Osteoblast (primary cell): ENCODE measurements around the gene HEPHL1. TPM values are rescaled to one million over a fixed set of nuclear protein-coding genes. Genes with fewer than 3 reads are reported as not detected.

Experiments
- DNase-seq: peaks from one replicate; pipeline ENCODE4 v3.0.0; 2011; ENCODE audit warnings: low spot score, mixed read lengths; ENCODE audit not compliant: insufficient read length; ENCODE audit errors: missing footprints
- H2AFZ ChIP-seq: 2 replicates; pipeline ENCODE4 v1.6.0; 2011; ENCODE audit warnings: mild to moderate bottlenecking, low read length
- H3K27ac ChIP-seq: 2 replicates; pipeline ENCODE4 v1.5.1; 2011; ENCODE audit warnings: mild to moderate bottlenecking, low read depth, low read length, moderate library complexity
- H3K27me3 ChIP-seq: 2 replicates; pipeline ENCODE4 v1.6.0; 2012; ENCODE audit warnings: mild to moderate bottlenecking, control low read depth, inconsistent platforms, low read length, moderate library complexity; ENCODE audit not compliant: insufficient read depth
- H3K36me3 ChIP-seq: 2 replicates; pipeline ENCODE4 v1.5.1; 2011; ENCODE audit warnings: mild to moderate bottlenecking, low read length, control low read depth, moderate library complexity; ENCODE audit not compliant: insufficient read depth
- H3K4me1 ChIP-seq: 2 replicates; pipeline ENCODE4 v1.5.1; 2011; ENCODE audit warnings: mild to moderate bottlenecking, low read length, control low read depth, moderate library complexity; ENCODE audit not compliant: insufficient read depth
- H3K4me2 ChIP-seq: 2 replicates; pipeline ENCODE4 v1.6.0; 2011; ENCODE audit warnings: mild to moderate bottlenecking, low read length; ENCODE audit not compliant: insufficient read depth
- H3K4me3 ChIP-seq: fragments of 200-600 bp; sonication (generic); 3 replicates; pipeline ENCODE4 v1.5.1; 2012; ENCODE audit warnings: mild to moderate bottlenecking, low read length, inconsistent platforms; ENCODE audit not compliant: insufficient read depth
- H3K79me2 ChIP-seq: 2 replicates; pipeline ENCODE4 v1.6.0; 2012; ENCODE audit warnings: mild to moderate bottlenecking, low read length, control low read depth, inconsistent platforms; ENCODE audit not compliant: insufficient read depth
- H3K9me3 ChIP-seq: 2 replicates; pipeline ENCODE4 v1.5.1; 2011; ENCODE audit warnings: low read depth, low read length, control low read depth
- H4K20me1 ChIP-seq: 2 replicates; pipeline ENCODE4 v1.6.0; 2012; ENCODE audit warnings: mild to moderate bottlenecking, low read length, control low read depth; ENCODE audit not compliant: insufficient read depth
- CTCF ChIP-seq: IDR thresholded peaks from 2 replicates; pipeline ENCODE4 v1.5.1; 2011; ENCODE audit warnings: mild to moderate bottlenecking, low read depth, low read length, moderate library complexity; ENCODE audit errors: extremely low read depth
- total RNA-seq: library from RNA; depleted of rRNA; stranded (reverse); fragments of >200 nt; gene quantifications from 2 replicates; pipeline ENCODE4 v1.2.3, GENCODE V29; 2012

HEPHL1 gene
- total RNA-seq, 1 donor, result not detected

GRCh38 chr11:94142308-94143281 lies 121.4 kb downstream of the HEPHL1 start:
- Histone ChIP-seq H3K36me3 (no peaks in the 10 kb centered on the region), H3K4me3 (no peak overlapping the region), H4K20me1 (peaks cover 30% of the 10 kb centered on the region), H3K27me3 (no peaks in the 10 kb centered on the region), H3K9me3 (no peaks in the 10 kb centered on the region), H3K4me1 (no peaks in the 10 kb centered on the region), H2AFZ (no peak overlapping the region), H3K4me2 (no peak overlapping the region), H3K79me2 (peaks cover 83% of the 10 kb centered on the region), H3K27ac (no peak overlapping the region)
- TF ChIP-seq CTCF, result no peak
- DNase-seq, result no peak

GRCh38 chr11:94144216-94144615 lies 123.1 kb downstream of the HEPHL1 start:
- Histone ChIP-seq H3K4me2 (no peak overlapping the region), H3K27me3 (no peaks in the 10 kb centered on the region), H3K9me3 (no peaks in the 10 kb centered on the region), H3K4me1 (peaks cover 4% of the 10 kb centered on the region), H3K36me3 (no peaks in the 10 kb centered on the region), H3K27ac (no peak overlapping the region), H4K20me1 (peaks cover 44% of the 10 kb centered on the region), H3K79me2 (peaks cover 77% of the 10 kb centered on the region), H2AFZ (no peak overlapping the region), H3K4me3 (no peak overlapping the region)
- TF ChIP-seq CTCF, result no peak
- DNase-seq, result no peak

- Histone ChIP-seq H2AFZ (no peak overlapping the region), H3K9me3 (no peaks in the 10 kb centered on the region), H3K4me3 (no peak overlapping the region), H3K79me2 (peaks cover 74% of the 10 kb centered on the region), H3K4me2 (no peak overlapping the region), H3K36me3 (no peaks in the 10 kb centered on the region), H3K27me3 (no peaks in the 10 kb centered on the region), H3K27ac (no peak overlapping the region), H3K4me1 (peaks cover 8% of the 10 kb centered on the region), H4K20me1 (peaks cover 48% of the 10 kb centered on the region)
- DNase-seq, result no peak
- no peak for TF ChIP-seq CTCF
Measured at GRCh38 chr11:94144664-94145063, 123.5 kb downstream of the HEPHL1 start.

DNA sequence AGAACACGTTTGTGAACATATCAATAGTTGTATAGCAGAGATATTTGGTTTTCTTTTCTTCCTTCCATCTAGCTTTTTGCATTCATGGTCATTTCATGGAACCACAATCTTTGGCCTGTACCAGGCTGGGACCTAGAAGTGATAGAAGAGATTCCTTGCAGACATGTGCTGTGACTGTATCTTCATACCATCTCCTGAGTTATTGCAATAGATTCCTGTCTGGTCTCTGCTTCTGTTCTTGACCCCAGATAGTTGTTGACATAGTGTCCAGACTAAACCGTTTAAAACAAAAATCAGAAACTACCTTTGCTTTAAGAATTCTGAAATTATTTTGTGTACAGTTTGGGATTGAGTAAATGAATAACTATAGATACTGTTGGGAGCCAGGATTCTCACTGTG lies 124.3 kb downstream of the HEPHL1 start:
- Histone ChIP-seq H3K27ac (no peak overlapping the region), H3K9me3 (no peaks in the 10 kb centered on the region), H3K4me3 (no peak overlapping the region), H3K36me3 (no peaks in the 10 kb centered on the region), H3K4me2 (no peak overlapping the region), H2AFZ (no peak overlapping the region), H3K27me3 (no peaks in the 10 kb centered on the region), H4K20me1 (peaks cover 56% of the 10 kb centered on the region), H3K4me1 (peaks cover 13% of the 10 kb centered on the region), H3K79me2 (peaks cover 73% of the 10 kb centered on the region)
- TF ChIP-seq CTCF, result no peak
- DNase-seq, result no peak
